SK-N-SH treated with all-trans-retinoic acid at 6 μM for 48 hours (cell line): ENCODE results near the gene CAMK2B.

Experiments
- ATAC-seq: fragments of 200-7000 bp; cut with Tn5 transposase; 3 replicates; pipeline ENCODE4 v1.9.1; 2020; ENCODE audit warnings: mild to moderate bottlenecking, moderate library complexity
- ARNTL ChIP-seq: fragments of 450-650 bp; formaldehyde crosslinking; IDR thresholded peaks from 2 replicates; pipeline ENCODE4 v1.5.0; 2020; ENCODE audit warnings: low read depth, mild to moderate bottlenecking, moderate library complexity, borderline replicate concordance
- CSDC2 ChIP-seq: fragments of 250-450 bp; sonication (Bioruptor Pico); IDR thresholded peaks from 2 replicates; pipeline ENCODE4 v1.5.0; 2020; ENCODE audit warnings: mild to moderate bottlenecking, moderate library complexity
- ESRRG ChIP-seq: fragments of 250-450 bp; sonication (Bioruptor Pico); IDR thresholded peaks from 2 replicates; pipeline ENCODE4 v1.6.1; 2021; ENCODE audit warnings: mild to moderate bottlenecking
- GLIS3 ChIP-seq: fragments of 250-450 bp; sonication (Bioruptor Pico); IDR thresholded peaks from 2 replicates; pipeline ENCODE4 v1.5.0; 2020; ENCODE audit warnings: mild to moderate bottlenecking, moderate library complexity
- ISL1 ChIP-seq: fragments of 250-450 bp; sonication (Bioruptor Pico); IDR thresholded peaks from 2 replicates; pipeline ENCODE4 v2.1.2; 2022; ENCODE audit warnings: mild to moderate bottlenecking, moderate library complexity
- OSR1 ChIP-seq: fragments of 250-450 bp; sonication (Bioruptor Pico); IDR thresholded peaks from 2 replicates; pipeline ENCODE4 v1.8.0; 2022; ENCODE audit warnings: moderate library complexity, mild to moderate bottlenecking, inconsistent platforms
- PPARA ChIP-seq: fragments of 250-450 bp; sonication (Bioruptor Pico); IDR thresholded peaks from 2 replicates; pipeline ENCODE4 v1.5.0; 2020; ENCODE audit warnings: mild to moderate bottlenecking, borderline replicate concordance
- RARB ChIP-seq: fragments of 250-450 bp; sonication (Bioruptor Pico); IDR thresholded peaks from 2 replicates; pipeline ENCODE4 v1.8.0; 2021; ENCODE audit warnings: mild to moderate bottlenecking, moderate library complexity
- SNAI2 ChIP-seq: fragments of 250-450 bp; sonication (Bioruptor Pico); IDR thresholded peaks from 2 replicates; pipeline ENCODE4 v1.5.0; 2020; ENCODE audit warnings: mild to moderate bottlenecking, moderate library complexity
- TCF4 ChIP-seq: fragments of 250-450 bp; sonication (Bioruptor Pico); IDR thresholded peaks from 2 replicates; pipeline ENCODE4 v1.8.0; 2021; ENCODE audit warnings: mild to moderate bottlenecking, moderate library complexity, borderline replicate concordance
- TOX ChIP-seq: fragments of 250-450 bp; sonication (Bioruptor Pico); IDR thresholded peaks from 2 replicates; pipeline ENCODE4 v1.8.0; 2021; ENCODE audit warnings: mild to moderate bottlenecking, moderate library complexity, borderline replicate concordance
- ZC3H10 ChIP-seq: fragments of 250-450 bp; sonication (Bioruptor Pico); IDR thresholded peaks from 2 replicates; pipeline ENCODE4 v1.5.1; 2021; ENCODE audit warnings: mild to moderate bottlenecking, moderate library complexity
- ZFP3 ChIP-seq: fragments of 250-450 bp; sonication (Bioruptor Pico); IDR thresholded peaks from 2 replicates; pipeline ENCODE4 v1.5.0; 2020; ENCODE audit warnings: mild to moderate bottlenecking, moderate library complexity
- ZFP30 ChIP-seq: fragments of 450-650 bp; formaldehyde crosslinking; IDR thresholded peaks from 2 replicates; pipeline ENCODE4 v1.5.0; 2022; ENCODE audit warnings: mild to moderate bottlenecking, moderate library complexity
- ZNF565 ChIP-seq: fragments of 450-650 bp; formaldehyde crosslinking; conservative IDR thresholded peaks from 2 replicates; pipeline ENCODE4 v1.5.0; 2020; ENCODE audit warnings: low read depth, mild to moderate bottlenecking, moderate library complexity
- ZNF70 ChIP-seq: fragments of 450-650 bp; formaldehyde crosslinking; IDR thresholded peaks from 2 replicates; pipeline ENCODE4 v1.5.0; 2020; ENCODE audit warnings: mild to moderate bottlenecking, moderate library complexity
- ZNF8 ChIP-seq: fragments of 450-650 bp; formaldehyde crosslinking; IDR thresholded peaks from 2 replicates; pipeline ENCODE4 v1.5.0; 2020; ENCODE audit warnings: mild to moderate bottlenecking, moderate library complexity
- TF ChIP-seq, protein P1 (sequence below): fragments of 250-450 bp; sonication (Bioruptor Pico); IDR thresholded peaks from 2 replicates; pipeline ENCODE4 v1.5.1; 2021; ENCODE audit warnings: mild to moderate bottlenecking, moderate library complexity
- TF ChIP-seq, protein P2 (sequence below): fragments of 250-450 bp; sonication (Bioruptor Pico); IDR thresholded peaks from 2 replicates; pipeline ENCODE4 v1.8.0; 2021; ENCODE audit warnings: low read depth, mild to moderate bottlenecking, moderate library complexity, borderline replicate concordance
- TF ChIP-seq, protein P3 (sequence below): fragments of 250-450 bp; sonication (Bioruptor Pico); IDR thresholded peaks from 2 replicates; pipeline ENCODE4 v1.8.0; 2020; ENCODE audit warnings: mild to moderate bottlenecking, moderate library complexity, borderline replicate concordance
- TF ChIP-seq, protein P4 (sequence below): fragments of 250-450 bp; sonication (Bioruptor Pico); IDR thresholded peaks from 2 replicates; pipeline ENCODE4 v1.5.1; 2020; ENCODE audit warnings: low read depth, mild to moderate bottlenecking, moderate library complexity
- TF ChIP-seq, protein P5 (sequence below): fragments of 250-450 bp; sonication (Bioruptor Pico); IDR thresholded peaks from 2 replicates; pipeline ENCODE4 v1.5.0; 2020; ENCODE audit warnings: mild to moderate bottlenecking, moderate library complexity

Gene CAMK2B

DNA sequence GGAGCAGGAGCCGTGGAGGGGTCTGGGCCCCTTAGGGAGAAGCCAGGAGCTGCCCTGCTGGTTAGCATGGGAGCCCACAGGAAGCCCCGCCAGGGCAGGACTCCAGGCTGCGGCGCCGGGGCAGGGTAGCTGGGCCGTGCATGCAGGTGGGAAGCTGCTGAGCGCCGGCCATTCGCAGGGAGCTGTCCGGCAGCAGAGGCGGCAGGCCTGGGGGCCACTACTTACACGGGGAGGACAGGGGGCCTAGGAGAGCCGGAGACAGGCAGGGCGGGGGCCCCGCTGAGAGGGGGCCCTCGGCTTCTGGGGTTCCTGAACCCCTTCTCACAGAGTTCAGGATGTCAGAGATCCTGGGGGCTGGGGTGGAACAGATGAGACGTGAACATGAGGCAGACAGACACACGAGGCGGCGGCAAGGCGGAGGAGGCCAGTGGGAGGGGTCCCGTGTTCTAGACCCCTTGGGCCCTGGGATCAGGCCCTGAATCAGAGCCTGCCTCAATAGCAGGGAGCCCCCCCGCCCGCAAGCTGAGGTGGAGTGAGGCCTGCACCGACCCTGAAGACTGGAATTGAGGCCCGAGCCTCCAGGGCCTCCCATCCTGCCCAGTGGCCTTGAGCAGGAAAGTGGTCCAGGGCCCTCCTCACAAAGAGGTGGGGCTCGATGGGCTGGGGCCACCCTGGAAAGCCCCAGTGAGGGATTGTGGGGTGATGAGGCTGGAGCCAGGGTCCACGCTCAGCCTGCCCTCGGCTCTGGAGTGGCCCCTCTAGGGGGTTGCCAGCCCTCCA lies 96.6 kb downstream of the CAMK2B start:
- no peak for ATAC-seq
- TF ChIP-seq ZNF565, result no peak
- TF ChIP-seq ZNF70, result no peak
- TF ChIP-seq SNAI2 (CRISPR knock-in tag), result no peak
- no peak for TF ChIP-seq ISL1 (CRISPR knock-in tag)
- no peak for TF ChIP-seq OSR1 (CRISPR knock-in tag)
- TF ChIP-seq, protein P1, sequence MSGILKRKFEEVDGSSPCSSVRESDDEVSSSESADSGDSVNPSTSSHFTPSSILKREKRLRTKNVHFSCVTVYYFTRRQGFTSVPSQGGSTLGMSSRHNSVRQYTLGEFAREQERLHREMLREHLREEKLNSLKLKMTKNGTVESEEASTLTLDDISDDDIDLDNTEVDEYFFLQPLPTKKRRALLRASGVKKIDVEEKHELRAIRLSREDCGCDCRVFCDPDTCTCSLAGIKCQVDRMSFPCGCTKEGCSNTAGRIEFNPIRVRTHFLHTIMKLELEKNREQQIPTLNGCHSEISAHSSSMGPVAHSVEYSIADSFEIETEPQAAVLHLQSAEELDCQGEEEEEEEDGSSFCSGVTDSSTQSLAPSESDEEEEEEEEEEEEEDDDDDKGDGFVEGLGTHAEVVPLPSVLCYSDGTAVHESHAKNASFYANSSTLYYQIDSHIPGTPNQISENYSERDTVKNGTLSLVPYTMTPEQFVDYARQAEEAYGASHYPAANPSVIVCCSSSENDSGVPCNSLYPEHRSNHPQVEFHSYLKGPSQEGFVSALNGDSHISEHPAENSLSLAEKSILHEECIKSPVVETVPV (CRISPR knock-in tag), result no peak
- no peak for TF ChIP-seq GLIS3
- TF ChIP-seq, protein P2, sequence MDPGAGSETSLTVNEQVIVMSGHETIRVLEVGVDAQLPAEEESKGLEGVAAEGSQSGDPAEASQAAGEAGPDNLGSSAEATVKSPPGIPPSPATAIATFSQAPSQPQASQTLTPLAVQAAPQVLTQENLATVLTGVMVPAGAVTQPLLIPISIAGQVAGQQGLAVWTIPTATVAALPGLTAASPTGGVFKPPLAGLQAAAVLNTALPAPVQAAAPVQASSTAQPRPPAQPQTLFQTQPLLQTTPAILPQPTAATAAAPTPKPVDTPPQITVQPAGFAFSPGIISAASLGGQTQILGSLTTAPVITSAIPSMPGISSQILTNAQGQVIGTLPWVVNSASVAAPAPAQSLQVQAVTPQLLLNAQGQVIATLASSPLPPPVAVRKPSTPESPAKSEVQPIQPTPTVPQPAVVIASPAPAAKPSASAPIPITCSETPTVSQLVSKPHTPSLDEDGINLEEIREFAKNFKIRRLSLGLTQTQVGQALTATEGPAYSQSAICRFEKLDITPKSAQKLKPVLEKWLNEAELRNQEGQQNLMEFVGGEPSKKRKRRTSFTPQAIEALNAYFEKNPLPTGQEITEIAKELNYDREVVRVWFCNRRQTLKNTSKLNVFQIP (CRISPR knock-in tag), result no peak
- TF ChIP-seq ARNTL (CRISPR knock-in tag), result no peak
- no peak for TF ChIP-seq ESRRG (CRISPR knock-in tag)
- no peak for TF ChIP-seq TOX
- no peak for TF ChIP-seq ZC3H10 (CRISPR knock-in tag)
- TF ChIP-seq, protein P3, sequence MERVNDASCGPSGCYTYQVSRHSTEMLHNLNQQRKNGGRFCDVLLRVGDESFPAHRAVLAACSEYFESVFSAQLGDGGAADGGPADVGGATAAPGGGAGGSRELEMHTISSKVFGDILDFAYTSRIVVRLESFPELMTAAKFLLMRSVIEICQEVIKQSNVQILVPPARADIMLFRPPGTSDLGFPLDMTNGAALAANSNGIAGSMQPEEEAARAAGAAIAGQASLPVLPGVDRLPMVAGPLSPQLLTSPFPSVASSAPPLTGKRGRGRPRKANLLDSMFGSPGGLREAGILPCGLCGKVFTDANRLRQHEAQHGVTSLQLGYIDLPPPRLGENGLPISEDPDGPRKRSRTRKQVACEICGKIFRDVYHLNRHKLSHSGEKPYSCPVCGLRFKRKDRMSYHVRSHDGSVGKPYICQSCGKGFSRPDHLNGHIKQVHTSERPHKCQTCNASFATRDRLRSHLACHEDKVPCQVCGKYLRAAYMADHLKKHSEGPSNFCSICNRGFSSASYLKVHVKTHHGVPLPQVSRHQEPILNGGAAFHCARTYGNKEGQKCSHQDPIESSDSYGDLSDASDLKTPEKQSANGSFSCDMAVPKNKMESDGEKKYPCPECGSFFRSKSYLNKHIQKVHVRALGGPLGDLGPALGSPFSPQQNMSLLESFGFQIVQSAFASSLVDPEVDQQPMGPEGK (CRISPR knock-in tag), result no peak
- TF ChIP-seq TCF4 (CRISPR knock-in tag), result no peak
- TF ChIP-seq RARB (CRISPR knock-in tag), result no peak
- no peak for TF ChIP-seq CSDC2 (CRISPR knock-in tag)
- TF ChIP-seq, protein P4, sequence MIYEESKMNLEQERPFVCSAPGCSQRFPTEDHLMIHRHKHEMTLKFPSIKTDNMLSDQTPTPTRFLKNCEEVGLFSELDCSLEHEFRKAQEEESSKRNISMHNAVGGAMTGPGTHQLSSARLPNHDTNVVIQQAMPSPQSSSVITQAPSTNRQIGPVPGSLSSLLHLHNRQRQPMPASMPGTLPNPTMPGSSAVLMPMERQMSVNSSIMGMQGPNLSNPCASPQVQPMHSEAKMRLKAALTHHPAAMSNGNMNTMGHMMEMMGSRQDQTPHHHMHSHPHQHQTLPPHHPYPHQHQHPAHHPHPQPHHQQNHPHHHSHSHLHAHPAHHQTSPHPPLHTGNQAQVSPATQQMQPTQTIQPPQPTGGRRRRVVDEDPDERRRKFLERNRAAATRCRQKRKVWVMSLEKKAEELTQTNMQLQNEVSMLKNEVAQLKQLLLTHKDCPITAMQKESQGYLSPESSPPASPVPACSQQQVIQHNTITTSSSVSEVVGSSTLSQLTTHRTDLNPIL (CRISPR knock-in tag), result no peak
- no peak for TF ChIP-seq ZFP3
- TF ChIP-seq ZFP30 (CRISPR knock-in tag), result no peak
- TF ChIP-seq, protein P5, sequence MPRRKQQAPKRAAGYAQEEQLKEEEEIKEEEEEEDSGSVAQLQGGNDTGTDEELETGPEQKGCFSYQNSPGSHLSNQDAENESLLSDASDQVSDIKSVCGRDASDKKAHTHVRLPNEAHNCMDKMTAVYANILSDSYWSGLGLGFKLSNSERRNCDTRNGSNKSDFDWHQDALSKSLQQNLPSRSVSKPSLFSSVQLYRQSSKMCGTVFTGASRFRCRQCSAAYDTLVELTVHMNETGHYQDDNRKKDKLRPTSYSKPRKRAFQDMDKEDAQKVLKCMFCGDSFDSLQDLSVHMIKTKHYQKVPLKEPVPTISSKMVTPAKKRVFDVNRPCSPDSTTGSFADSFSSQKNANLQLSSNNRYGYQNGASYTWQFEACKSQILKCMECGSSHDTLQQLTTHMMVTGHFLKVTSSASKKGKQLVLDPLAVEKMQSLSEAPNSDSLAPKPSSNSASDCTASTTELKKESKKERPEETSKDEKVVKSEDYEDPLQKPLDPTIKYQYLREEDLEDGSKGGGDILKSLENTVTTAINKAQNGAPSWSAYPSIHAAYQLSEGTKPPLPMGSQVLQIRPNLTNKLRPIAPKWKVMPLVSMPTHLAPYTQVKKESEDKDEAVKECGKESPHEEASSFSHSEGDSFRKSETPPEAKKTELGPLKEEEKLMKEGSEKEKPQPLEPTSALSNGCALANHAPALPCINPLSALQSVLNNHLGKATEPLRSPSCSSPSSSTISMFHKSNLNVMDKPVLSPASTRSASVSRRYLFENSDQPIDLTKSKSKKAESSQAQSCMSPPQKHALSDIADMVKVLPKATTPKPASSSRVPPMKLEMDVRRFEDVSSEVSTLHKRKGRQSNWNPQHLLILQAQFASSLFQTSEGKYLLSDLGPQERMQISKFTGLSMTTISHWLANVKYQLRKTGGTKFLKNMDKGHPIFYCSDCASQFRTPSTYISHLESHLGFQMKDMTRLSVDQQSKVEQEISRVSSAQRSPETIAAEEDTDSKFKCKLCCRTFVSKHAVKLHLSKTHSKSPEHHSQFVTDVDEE (CRISPR knock-in tag), result no peak
- TF ChIP-seq, all 23 proteins: peak for 0

DNA sequence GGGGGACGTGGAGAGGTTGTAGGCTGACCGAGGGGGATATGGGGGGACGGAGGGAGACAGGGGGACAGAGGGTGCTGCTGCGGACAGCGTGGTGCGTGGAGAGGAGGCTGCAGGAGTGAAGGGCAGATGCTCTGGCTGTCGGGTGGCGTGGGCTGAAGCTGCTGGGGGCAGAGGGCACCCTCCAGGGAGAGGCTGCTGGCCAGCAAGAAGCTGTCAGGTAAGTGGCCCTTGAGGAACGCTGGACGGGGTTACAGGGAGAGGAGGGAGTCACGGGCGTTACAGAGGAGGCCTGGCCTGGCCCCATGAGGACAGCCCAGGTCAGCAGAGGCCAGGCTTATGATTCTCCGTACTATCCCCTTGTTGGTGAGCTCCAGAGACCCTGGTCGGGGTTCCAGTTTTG lies 97.5 kb downstream of the CAMK2B start:
- no peak for TF ChIP-seq ESRRG (CRISPR knock-in tag)
- no peak for TF ChIP-seq CSDC2 (CRISPR knock-in tag)
- no peak for TF ChIP-seq ZFP3
- no peak for TF ChIP-seq RARB (CRISPR knock-in tag)
- TF ChIP-seq, protein P4 (CRISPR knock-in tag), result no peak
- no peak for TF ChIP-seq PPARA (CRISPR knock-in tag)
- TF ChIP-seq ZC3H10 (CRISPR knock-in tag), result no peak
- TF ChIP-seq GLIS3, result no peak
- TF ChIP-seq TCF4 (CRISPR knock-in tag), result no peak
- no peak for TF ChIP-seq SNAI2 (CRISPR knock-in tag)
- no peak for TF ChIP-seq ARNTL (CRISPR knock-in tag)
- no peak for TF ChIP-seq TOX
- TF ChIP-seq ZNF8 (CRISPR knock-in tag), result no peak
- no peak for TF ChIP-seq ZFP30 (CRISPR knock-in tag)
- TF ChIP-seq, protein P1 (CRISPR knock-in tag), result no peak
- TF ChIP-seq ISL1 (CRISPR knock-in tag), result no peak
- no peak for TF ChIP-seq OSR1 (CRISPR knock-in tag)
- no peak for TF ChIP-seq ZNF70
- no peak; the same call in 2 of the 3 replicates for ATAC-seq
